Parathyroid adenoma (tissue), 2 donors: ENCODE measurements around the gene WDR45B.

ENCODE experiments used
- H2AFZ ChIP-seq: fragments of 300-600 bp; sonication (generic); one replicate; pipeline ENCODE4 v1.7.0; 2017; ENCODE audit warnings: antibody characterized with exemption, mild to moderate bottlenecking
- H3K27ac ChIP-seq: fragments of 300-600 bp; sonication (generic); one replicate; pipeline ENCODE4 v1.7.0; 2017
- H3K27me3 ChIP-seq: fragments of 300-600 bp; sonication (generic); one replicate; pipeline ENCODE4 v1.7.0; 2017; ENCODE audit warnings: low read length; ENCODE audit not compliant: control insufficient read depth, insufficient read depth
- H3K36me3 ChIP-seq: fragments of 300-600 bp; sonication (generic); one replicate; pipeline ENCODE4 v1.7.0; 2017; ENCODE audit warnings: low read length; ENCODE audit not compliant: control insufficient read depth, insufficient read depth
- H3K4me1 ChIP-seq: fragments of 300-600 bp; sonication (generic); one replicate; pipeline ENCODE4 v1.7.0; 2017; ENCODE audit warnings: control low read depth
- H3K4me2 ChIP-seq: fragments of 300-600 bp; sonication (generic); one replicate; pipeline ENCODE4 v1.7.0; 2017; ENCODE audit warnings: low read length
- H3K4me3 ChIP-seq: fragments of 300-600 bp; sonication (generic); one replicate; pipeline ENCODE4 v1.7.0; 2017; ENCODE audit warnings: low read depth, low read length
- H3K79me2 ChIP-seq: fragments of 300-600 bp; sonication (generic); one replicate; pipeline ENCODE4 v1.7.0; 2017; ENCODE audit warnings: control low read depth
- H3K9ac ChIP-seq: fragments of 300-600 bp; sonication (generic); one replicate; pipeline ENCODE4 v1.7.0; 2017; ENCODE audit warnings: mild to moderate bottlenecking
- H3K9me3 ChIP-seq: fragments of 300-600 bp; sonication (generic); one replicate; pipeline ENCODE4 v1.7.0; 2017; ENCODE audit warnings: low read length; ENCODE audit not compliant: control insufficient read depth
- TF ChIP-seq, protein P1 (sequence below): fragments of 300-600 bp; sonication (generic); IDR thresholded peaks from one replicate; pipeline ENCODE4 v1.7.0; 2017; ENCODE audit warnings: antibody characterized with exemption, mild to moderate bottlenecking
- donor health status: primary hyperparathyroidism.

Gene WDR45B

DNA sequence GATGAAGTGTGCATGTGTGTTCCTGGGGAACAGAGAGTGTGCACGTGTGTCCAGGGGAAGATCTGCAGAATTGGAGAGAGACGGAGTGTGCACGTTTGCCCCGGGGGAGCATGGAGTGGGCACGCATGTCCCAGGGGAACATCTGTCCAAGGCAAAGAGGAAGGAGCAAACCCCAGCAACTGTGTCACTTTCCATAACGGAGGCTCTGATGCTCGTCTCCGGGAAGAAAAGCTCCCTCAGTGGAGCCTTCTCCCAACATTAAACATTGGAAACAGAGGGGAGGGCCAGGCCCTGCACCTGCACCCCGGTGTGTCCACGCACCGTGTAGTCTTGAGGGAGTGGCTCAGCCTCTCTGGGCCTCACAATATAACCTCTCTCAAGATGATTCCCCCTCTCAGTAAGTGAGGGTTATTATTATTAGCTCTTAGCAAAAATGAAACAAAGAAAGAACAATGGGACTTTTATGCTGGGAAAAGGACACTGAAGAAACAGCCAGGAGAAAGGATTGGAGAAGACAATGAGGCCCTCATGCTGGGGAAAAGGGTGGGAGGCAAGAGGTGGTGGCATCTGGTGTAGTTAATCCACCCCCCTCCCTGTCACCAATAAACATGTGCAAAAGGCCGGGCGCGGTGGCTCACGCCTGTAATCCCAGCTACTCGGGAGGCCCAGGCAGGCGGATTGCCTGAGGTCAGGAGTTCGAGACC lies 42.7 kb upstream of the WDR45B start:
- Histone ChIP-seq H3K79me2 (peaks cover 12% of the 10 kb centered on the region), H3K9ac (no peak overlapping the region), H3K27ac (no peak overlapping the region), H3K36me3 (no peaks in the 10 kb centered on the region), H3K4me1 (no peaks in the 10 kb centered on the region), H3K4me3 (no peak overlapping the region), H2AFZ (no peak overlapping the region), H3K9me3 (no peaks in the 10 kb centered on the region), H3K4me2 (no peak overlapping the region), H3K27me3 (no peaks in the 10 kb centered on the region)
- TF ChIP-seq, protein P1, sequence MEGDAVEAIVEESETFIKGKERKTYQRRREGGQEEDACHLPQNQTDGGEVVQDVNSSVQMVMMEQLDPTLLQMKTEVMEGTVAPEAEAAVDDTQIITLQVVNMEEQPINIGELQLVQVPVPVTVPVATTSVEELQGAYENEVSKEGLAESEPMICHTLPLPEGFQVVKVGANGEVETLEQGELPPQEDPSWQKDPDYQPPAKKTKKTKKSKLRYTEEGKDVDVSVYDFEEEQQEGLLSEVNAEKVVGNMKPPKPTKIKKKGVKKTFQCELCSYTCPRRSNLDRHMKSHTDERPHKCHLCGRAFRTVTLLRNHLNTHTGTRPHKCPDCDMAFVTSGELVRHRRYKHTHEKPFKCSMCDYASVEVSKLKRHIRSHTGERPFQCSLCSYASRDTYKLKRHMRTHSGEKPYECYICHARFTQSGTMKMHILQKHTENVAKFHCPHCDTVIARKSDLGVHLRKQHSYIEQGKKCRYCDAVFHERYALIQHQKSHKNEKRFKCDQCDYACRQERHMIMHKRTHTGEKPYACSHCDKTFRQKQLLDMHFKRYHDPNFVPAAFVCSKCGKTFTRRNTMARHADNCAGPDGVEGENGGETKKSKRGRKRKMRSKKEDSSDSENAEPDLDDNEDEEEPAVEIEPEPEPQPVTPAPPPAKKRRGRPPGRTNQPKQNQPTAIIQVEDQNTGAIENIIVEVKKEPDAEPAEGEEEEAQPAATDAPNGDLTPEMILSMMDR, result no peak

DNA sequence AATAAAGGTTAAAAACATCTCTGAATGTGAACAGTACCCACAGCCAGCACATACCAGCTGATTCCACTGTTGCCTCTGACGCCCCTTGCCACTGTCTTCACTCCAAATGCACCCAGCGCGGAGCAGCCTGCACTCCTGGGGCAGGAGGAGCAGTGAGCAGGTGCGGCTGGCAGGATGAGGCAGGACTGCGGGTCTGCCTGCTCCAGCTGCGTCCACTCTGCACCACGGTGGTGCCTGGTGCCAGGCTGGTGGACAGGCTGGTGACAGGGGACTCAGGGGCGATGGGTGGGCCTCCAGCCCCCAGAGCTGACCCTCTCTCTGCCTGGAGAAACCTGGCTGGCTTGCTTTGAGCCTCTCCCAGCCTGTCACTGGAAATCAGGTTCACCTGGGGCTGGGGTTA lies 40.8 kb upstream of the WDR45B start:
- Histone ChIP-seq H3K9ac (no peak overlapping the region), H3K4me3 (no peak overlapping the region), H3K4me2 (no peak overlapping the region), H3K9me3 (no peaks in the 10 kb centered on the region), H3K4me1 (no peaks in the 10 kb centered on the region), H3K27ac (no peak overlapping the region), H3K27me3 (no peaks in the 10 kb centered on the region), H2AFZ (no peak overlapping the region), H3K36me3 (no peaks in the 10 kb centered on the region), H3K79me2 (peaks cover 7% of the 10 kb centered on the region)
- TF ChIP-seq, protein P1, result no peak

DNA sequence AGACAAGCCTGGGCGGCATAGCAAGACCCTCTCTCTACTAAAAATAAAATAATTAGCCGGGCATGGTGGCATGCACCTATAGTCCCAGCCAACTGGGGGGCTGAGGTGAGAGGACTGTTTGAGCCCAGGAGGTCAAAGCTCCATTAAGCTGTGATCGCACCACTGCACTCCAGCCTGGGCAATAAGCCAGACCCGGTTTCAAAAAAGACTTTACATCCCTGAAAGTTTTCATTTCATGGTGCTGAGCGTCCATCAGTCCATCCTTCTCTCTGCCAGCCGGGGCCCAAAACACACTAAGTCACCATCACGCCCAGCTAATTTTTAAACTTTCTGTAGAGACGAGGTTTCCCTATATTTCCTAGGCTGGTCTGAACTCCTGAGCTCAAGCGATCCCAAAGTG lies 39.6 kb upstream of the WDR45B start:
- Histone ChIP-seq H2AFZ (no peak overlapping the region), H3K9ac (no peak overlapping the region), H3K36me3 (no peaks in the 10 kb centered on the region), H3K27me3 (no peaks in the 10 kb centered on the region), H3K4me3 (no peak overlapping the region), H3K4me2 (no peak overlapping the region), H3K27ac (no peak overlapping the region), H3K79me2 (peaks cover 7% of the 10 kb centered on the region), H3K9me3 (no peaks in the 10 kb centered on the region), H3K4me1 (no peaks in the 10 kb centered on the region)
- TF ChIP-seq, protein P1, result no peak

DNA sequence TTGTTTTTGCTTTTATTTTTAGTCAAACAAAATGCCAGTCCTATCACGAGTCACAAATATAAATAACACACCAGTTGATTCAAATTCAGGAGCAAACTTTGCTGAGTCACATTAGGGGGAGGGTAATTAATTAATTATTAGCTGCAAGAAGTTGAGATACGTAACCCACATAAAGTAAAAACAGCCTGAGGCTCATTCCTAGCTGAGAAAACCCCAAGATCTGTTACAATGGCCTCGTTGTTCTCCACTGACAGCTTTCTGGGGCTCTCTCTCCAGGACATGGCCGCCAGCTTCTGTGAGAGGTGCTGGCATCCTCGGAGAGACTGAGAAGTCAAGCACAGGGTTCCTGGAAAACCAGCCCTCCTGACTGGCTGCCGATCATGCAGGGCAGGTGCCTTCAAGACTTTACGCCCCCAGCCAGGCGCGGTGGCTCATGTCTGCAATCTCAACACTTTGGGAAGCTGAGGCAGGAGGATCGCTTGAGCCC lies 39.2 kb upstream of the WDR45B start:
- no peaks in the 10 kb centered on the region for H3K27me3 ChIP-seq
- no peak overlapping the region for H3K9ac ChIP-seq
- H2AFZ ChIP-seq, result no peak overlapping the region
- no peak overlapping the region for H3K27ac ChIP-seq
- no peak overlapping the region for H3K4me2 ChIP-seq
- H3K4me1 ChIP-seq, result no peaks in the 10 kb centered on the region
- TF ChIP-seq, protein P1, result no peak
- no peaks in the 10 kb centered on the region for H3K9me3 ChIP-seq
- H3K36me3 ChIP-seq, result no peaks in the 10 kb centered on the region
- no peak overlapping the region for H3K4me3 ChIP-seq
- peaks cover 7% of the 10 kb centered on the region for H3K79me2 ChIP-seq
